GM10248 (cell line): ENCODE data around the gene CNTNAP2.

ENCODE experiments used
- CTCF ChIA-PET: fragments of 300-600 bp; sonication (Branson Sonifier 250); formaldehyde crosslinking; extraction: SDS; loops from one replicate; lab custom pipeline; 2021; ENCODE audit warnings: antibody characterized with exemption; lab: Yijun Ruan, JAX
- POLR2A ChIA-PET: fragments of 350-650 bp; sonication (Branson Sonifier 250); formaldehyde crosslinking; extraction: SDS; loops from one replicate; lab custom pipeline; 2020; ENCODE audit warnings: antibody characterized with exemption; lab: Yijun Ruan, JAX
- DNase-seq: peaks from one replicate; pipeline ENCODE4 v3.0.0; 2012; ENCODE audit errors: extremely low spot score
- CTCF ChIP-seq: IDR thresholded peaks from 2 replicates; pipeline ENCODE4 v1.5.1; 2012; ENCODE audit warnings: mild to moderate bottlenecking, low read depth; ENCODE audit errors: extremely low read depth, missing control alignments, control extremely low read depth

CNTNAP2 gene

DNA sequence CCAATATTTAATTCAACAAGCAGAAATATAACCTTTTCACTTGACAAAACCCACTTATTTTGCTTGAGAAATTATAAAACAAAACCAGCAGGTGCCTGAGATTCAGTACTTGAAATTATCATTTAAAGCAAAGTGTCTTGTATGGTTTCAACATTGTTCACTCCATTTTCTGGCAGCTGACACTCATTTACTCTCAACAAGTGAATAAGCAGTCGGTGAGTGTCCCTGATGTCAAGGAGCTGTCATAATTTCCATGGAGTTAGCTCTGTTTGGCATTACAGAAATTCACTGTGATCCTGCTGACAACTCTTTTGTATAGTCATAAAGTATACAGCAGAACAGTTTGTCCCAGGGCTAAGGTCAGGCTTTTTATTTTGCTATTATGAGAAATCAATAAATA is 490.0 kb downstream of the CNTNAP2 start:
- no peak for DNase-seq
- no peak for TF ChIP-seq CTCF
- ChIA-PET POLR2A (no interaction called here), CTCF (no interaction called here)

DNA sequence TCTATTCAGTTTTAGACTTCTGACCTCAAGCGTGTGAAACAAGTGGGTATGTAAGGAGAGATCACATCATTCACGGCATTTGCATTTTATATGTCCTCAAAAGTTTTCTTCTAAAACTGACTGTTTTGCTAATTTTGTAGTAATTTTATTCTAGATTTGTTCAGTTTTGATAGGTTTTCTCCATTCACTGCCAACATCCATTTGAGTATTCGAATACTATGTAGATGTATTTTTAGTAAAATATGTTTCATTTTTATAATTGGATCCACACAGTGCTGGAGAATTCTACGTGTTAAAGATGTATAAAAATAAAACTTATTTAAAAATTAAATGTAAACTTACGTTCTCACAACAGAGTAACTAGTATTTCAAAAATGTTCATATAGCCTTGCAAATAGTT is 503.0 kb downstream of the CNTNAP2 start:
- ChIA-PET CTCF (no interaction called here), POLR2A (no interaction called here)
- no peak for TF ChIP-seq CTCF
- no peak for DNase-seq

GRCh38 chr7:146626912-146627311 is 510.3 kb downstream of the CNTNAP2 start:
- DNase-seq, result no peak
- TF ChIP-seq CTCF, result no peak
- CTCF ChIA-PET, result no interaction called here
- POLR2A ChIA-PET, result no interaction called here

GRCh38 chr7:146635205-146636032 is 518.8 kb downstream of the CNTNAP2 start:
- no peak for TF ChIP-seq CTCF
- ChIA-PET CTCF (no interaction called here), POLR2A (no interaction called here)
- DNase-seq, result no peak

DNA sequence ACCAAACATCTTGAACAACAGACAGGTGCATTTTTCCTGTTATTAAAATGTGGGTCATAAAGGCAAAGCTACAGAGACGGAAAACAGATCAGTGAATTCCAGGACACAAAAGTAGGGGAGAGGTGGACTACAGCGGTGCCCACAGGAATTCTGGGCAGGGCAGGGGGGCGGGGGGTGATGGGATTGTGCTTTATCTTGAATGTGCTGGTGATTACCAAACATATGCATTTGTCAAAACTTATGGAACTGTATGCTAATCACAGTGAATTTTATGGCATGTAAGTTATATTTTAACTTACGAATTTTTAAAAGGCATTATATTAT is 519.4 kb downstream of the CNTNAP2 start:
- TF ChIP-seq CTCF, result no peak
- CTCF ChIA-PET, result no interaction called here
- DNase-seq, result no peak
- POLR2A ChIA-PET, result no interaction called here

- ChIA-PET POLR2A (no interaction called here), CTCF (no interaction called here)
- DNase-seq, result no peak
- TF ChIP-seq CTCF, result no peak
Measured at GRCh38 chr7:146636581-146636980, 520.0 kb downstream of the CNTNAP2 start.
